NCI-H526 (cell line): ENCODE data around the gene PNKD.
"Not testable (repeated sequence)": the region's sequence is repeated elsewhere in the genome, so short reads cannot be mapped to it uniquely, and the experiment has no call there.

Experiments used
- DNase-seq, 2 experiments: peaks; one replicate each; lab custom pipeline; 2025; lab: John Stamatoyannopoulos, UW

Gene PNKD

GRCh38 chr2:218292048-218293014 lies 22.0 kb downstream of the PNKD start, which contains the start of gene TMBIM1:
Gene TMBIM1 (minus strand): TSS chr2:218292503. CDS start chr2:218282141, 10,362 bp downstream.
- peak in 1 of 2 experiments; percentile 71 for DNase-seq

GRCh38 chr2:218293715-218294429 lies 23.6 kb downstream of the PNKD start:
- no peak for DNase-seq

- DNase-seq = no peak
Observed at GRCh38 chr2:218294430-218295022, 24.2 kb downstream of the PNKD start.

- DNase-seq = peak; percentile 27 to 36
Observed at GRCh38 chr2:218295029-218295428, 24.7 kb downstream of the PNKD start.

- DNase-seq = no peak
Observed at GRCh38 chr2:218296200-218296599, 25.9 kb downstream of the PNKD start.

- DNase-seq = no peak
Observed at GRCh38 chr2:218296847-218297246, 26.5 kb downstream of the PNKD start.

- no peak for DNase-seq
Observed at GRCh38 chr2:218298314-218298875, 28.1 kb downstream of the PNKD start.

GRCh38 chr2:218300141-218300540 lies 29.8 kb downstream of the PNKD start:
- DNase-seq = no peak

- peak; percentile 56 to 90 for DNase-seq
Observed at GRCh38 chr2:218301176-218301819, 31.0 kb downstream of the PNKD start.

GRCh38 chr2:218305383-218305782 lies 35.1 kb downstream of the PNKD start:
- DNase-seq = no peak

GRCh38 chr2:218306184-218306920 lies 36.0 kb downstream of the PNKD start:
- DNase-seq = no peak

- no peak for DNase-seq
Observed at GRCh38 chr2:218307415-218308090, 37.2 kb downstream of the PNKD start.

- no peak for DNase-seq
Observed at GRCh38 chr2:218310853-218311540, 40.7 kb downstream of the PNKD start.

GRCh38 chr2:218311541-218312266 lies 41.4 kb downstream of the PNKD start:
- DNase-seq = not testable (repeated sequence)

- DNase-seq = no peak
Observed at GRCh38 chr2:218312267-218312756, 42.0 kb downstream of the PNKD start.

- no peak for DNase-seq
Observed at GRCh38 chr2:218313356-218313755, 43.0 kb downstream of the PNKD start.

GRCh38 chr2:218314764-218315163 lies 44.4 kb downstream of the PNKD start:
- DNase-seq = not testable (repeated sequence)

- DNase-seq = no peak
Observed at GRCh38 chr2:218315397-218315796, 45.1 kb downstream of the PNKD start.

- DNase-seq = no peak
Observed at GRCh38 chr2:218317303-218317630, 46.9 kb downstream of the PNKD start.
